B cell (primary cell): ENCODE measurements around the gene TRAM2.

Experiments
- CTCF ChIP-seq: fragments of 200-600 bp; IDR thresholded peaks from one replicate; pipeline ENCODE4 v1.8.0; 2022; ENCODE audit warnings: antibody characterized with exemption, mild to moderate bottlenecking
- EZH2 ChIP-seq: IDR thresholded peaks from 2 replicates; pipeline ENCODE4 v1.6.1; 2012; ENCODE audit warnings: borderline replicate concordance, low read depth, mild to moderate bottlenecking, moderate library complexity, low read length; ENCODE audit not compliant: insufficient read depth, poor library complexity, severe bottlenecking

GRCh38 chr6:52540286-52540902 is 36.5 kb downstream of the TRAM2 start:
- no peak for TF ChIP-seq CTCF
- no peak for TF ChIP-seq EZH2
